DMS53 treated with DMSO at 0.1 percent for 48 hours (cell line): ENCODE data around the gene PLXDC2.
"Not testable (repeated sequence)": the region's sequence is repeated elsewhere in the genome, so short reads cannot be mapped to it uniquely, and the experiment has no call there.

Source experiments
- DNase-seq: peaks from one replicate; lab custom pipeline; 2025; ENCODE audit not compliant: unreplicated experiment; lab: John Stamatoyannopoulos, UW

PLXDC2 gene

DNA sequence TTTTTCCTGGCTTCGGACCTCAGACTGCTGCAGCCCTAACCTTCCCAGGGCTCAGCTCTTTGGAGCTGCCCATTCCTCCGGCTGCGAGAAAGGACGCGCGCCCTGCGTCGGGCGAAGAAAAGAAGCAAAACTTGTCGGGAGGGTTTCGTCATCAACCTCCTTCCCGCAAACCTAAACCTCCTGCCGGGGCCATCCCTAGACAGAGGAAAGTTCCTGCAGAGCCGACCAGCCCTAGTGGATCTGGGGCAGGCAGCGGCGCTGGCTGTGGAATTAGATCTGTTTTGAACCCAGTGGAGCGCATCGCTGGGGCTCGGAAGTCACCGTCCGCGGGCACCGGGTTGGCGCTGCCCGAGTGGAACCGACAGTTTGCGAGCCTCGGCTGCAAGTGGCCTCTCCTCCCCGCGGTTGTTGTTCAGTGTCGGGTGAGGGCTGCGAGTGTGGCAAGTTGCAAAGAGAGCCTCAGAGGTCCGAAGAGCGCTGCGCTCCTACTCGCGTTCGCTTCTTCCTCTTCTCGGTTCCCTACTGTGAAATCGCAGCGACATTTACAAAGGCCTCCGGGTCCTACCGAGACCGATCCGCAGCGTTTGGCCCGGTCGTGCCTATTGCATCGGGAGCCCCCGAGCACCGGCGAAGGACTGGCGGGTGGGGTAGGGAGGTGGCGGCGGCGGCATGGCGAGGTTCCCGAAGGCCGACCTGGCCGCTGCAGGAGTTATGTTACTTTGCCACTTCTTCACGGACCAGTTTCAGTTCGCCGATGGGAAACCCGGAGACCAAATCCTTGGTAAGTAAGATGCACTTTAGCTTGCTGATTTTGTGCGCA is at the start of gene PLXDC2:
PLXDC2 (plus strand) TSS at position 22 of the 820 bp plus-strand sequence.
- DNase-seq, result peak; percentile 51

DNA sequence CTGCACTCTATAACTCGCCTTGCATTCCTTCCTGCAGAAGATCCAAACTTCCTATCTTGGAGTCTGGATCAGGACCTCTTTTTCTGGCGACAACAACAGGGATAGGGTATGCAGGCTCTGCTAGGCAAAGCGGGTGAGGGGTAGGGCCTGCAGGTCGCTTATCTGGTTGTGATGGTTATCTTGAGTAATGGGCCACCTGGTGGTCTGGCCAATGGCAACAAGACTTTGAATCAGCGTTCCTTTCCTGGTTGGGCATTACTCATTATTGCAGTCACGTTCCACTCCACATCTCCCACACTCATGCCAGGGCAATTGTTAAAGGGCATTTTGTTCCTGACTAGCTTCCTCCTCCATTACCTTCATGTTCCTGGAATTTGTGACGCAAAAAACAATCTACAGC is 48.4 kb upstream of the PLXDC2 start:
- DNase-seq, result no peak

DNA sequence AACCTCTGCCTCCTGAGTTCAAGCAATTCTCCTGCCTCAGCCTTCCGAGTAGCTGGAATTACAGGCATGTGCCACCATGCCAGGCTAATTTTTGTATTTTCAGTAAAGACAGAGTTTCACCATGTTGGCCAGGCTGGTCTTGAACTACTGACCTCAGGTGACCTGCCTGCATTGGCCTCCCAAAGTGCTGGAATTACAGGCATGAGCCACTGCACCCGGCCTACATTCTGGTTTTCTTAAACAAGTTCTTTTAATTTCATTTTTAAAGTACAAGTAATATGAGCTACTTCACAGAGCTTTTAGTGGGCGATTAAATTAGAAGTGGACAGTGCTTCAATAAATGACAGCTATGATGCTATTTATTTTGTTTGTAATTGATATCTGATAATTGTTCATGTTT is 46.4 kb upstream of the PLXDC2 start:
- not testable (repeated sequence) for DNase-seq

DNA sequence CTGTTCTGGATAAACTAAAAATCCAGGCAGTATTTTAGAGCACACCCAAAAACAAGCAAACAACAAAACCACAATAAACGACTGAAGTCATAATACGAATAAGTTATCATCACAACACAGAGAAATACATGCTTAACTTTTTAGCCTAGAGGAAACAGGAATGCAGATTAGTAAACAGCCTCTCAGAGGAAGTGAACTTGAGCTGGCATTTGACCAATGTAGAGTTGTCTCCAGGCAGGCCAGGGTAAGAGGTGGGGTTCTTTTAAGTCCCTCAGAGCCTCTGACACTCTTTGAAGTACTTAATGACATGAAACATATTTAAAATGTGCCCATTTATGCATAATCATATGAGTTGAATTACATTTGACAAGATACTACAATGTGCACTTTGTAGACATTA is 43.3 kb upstream of the PLXDC2 start:
- no peak for DNase-seq

DNA sequence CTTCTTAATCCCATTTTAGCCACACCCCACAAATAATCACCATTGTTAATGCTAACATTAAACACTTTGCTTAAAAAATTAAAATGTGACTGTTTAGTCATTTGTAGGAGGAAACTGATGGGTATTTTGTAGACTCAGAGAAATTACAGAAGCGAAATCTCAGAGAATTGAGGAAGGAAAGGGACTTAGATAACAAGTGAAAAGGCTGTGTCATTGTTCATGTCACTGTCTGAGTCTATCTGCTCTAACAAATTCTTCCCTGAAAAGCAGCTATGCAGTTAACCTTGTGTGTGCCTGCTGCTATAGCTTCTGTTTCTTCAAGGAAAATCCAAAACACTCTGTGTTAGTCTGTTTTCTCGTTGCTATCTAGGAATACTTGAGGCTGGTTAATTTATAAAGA is 40.9 kb upstream of the PLXDC2 start:
- DNase-seq, result no peak

DNA sequence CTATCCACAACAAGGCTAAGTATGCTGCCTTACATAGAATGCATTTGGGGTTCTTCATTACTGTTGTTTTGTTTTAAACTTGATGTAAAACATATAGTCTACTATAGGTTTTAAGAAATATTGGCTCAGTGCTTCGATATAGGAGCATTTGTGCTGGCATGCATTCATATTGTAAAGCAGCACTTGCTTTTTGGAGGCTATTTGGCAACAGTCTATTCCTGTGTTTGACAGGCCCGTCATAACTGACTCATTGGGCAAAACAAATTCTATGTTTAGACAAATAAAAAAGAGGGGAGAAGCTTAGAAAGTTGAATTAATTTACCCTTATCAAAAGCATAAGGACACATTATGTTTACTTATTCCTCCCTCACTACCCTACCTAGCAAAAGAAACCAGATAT is 38.4 kb upstream of the PLXDC2 start:
- DNase-seq, result no peak

DNA sequence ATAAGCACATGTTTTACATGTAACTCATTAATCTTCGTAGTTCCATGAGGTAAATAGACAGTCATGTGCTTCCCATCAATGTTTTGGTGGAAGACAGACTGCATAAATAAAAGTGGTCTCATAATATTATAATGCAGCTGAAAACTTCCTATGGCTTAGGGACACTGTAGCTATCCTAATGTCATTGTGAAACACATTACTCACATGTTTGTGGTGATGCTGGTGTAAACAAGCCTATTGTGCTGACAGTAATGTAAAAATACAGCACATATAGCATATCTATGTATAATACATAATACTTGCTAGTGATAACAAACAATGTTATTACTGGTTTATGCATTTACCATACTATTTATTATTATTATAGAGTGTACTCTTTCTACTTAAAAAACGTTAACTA is 37.2 kb upstream of the PLXDC2 start:
- no peak for DNase-seq

DNA sequence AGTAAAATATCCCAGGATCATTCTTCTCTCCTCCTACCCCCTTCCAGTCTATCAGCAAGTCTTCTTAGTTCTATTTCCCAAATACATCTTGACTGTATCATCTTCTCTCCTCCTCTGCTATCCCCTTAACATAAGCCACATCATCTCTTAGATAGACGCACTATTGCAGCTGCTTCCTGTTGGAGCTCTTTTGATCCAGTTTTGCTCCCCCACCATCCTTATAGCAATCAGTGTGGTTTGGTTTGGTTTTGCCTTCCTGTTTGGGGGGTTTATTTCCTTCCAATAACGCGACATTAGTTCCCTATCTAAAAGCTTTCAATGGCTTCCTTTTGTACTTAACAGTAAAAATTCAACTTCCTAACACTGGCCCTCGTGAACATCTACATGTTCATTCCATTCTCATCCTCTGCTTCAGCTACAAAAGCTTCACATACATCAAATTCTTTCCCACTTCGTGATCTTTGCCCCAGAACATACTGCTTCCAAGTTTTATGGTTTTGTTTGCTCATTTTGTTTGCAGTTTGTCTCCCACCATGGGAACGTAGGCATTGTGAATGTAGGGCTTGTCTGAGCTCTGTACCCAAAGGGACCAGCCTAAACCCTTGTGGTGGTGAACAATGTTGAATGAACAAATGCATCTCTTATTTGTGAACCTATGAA is 33.7 kb upstream of the PLXDC2 start:
- no peak for DNase-seq

DNA sequence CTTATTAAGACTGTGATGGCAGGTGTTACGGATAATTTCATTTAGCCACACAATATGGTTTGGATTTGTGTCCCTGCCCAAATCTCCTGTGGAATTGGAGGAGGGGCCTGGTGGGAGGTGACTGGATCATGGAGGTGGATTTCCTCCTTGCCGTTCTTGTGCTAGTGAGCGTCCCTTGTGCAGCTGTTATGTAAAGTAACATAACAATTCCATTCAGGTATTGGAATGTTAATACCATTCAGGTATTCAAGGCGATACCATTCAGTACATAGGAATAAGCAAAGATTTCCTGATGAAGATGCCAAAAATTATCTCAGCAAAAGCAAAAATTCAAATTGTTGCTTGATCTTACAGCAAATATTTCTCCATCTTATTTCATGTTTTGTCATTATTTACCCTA is 32.5 kb upstream of the PLXDC2 start:
- DNase-seq, result no peak

DNA sequence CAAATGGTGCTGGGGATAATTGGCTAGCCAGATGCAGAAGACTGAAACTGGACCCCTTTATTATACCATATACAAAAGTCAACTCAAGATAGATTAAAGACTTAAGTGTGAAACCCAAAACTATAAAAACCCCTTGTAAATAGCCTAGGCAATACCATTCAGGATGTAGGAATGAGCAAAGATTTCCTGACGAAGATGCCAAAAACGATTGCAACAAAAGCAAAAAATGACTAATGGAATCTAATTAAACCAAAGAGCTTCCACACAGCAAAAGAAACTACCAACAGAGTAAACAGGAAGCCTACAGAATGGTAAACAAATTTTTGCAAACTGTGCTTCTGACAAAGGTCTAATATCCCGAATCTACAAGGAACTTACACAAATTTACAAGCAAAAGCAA is 30.9 kb upstream of the PLXDC2 start:
- DNase-seq, result no peak

DNA sequence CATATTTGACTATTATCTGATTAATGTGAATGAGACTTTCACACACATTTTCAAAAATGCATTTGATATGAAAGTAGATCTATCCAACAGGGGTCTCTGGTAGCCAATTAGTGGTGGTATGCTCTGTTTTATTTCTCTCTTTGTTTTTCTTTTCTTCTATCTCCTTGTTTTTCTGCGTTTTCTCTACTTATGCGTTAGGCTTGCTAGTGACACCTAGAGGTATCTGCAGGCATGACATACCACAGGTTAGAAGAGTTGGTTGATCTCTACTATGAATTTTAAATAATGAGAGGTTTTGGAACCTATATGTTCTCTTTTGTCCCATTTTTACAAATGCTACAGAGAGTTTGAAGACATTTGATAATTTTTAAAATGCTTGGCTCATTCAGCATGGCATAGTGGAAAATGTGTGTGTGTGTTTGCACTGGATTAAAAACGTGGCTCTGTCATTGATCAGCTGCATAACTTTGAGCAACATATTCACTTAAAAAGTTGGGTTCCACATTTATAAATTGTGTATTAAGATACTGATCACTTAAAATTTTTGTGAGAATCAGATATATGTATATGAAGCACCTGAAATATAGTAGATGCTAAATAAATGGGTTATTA is 28.1 kb upstream of the PLXDC2 start:
- DNase-seq, result peak; percentile 49

DNA sequence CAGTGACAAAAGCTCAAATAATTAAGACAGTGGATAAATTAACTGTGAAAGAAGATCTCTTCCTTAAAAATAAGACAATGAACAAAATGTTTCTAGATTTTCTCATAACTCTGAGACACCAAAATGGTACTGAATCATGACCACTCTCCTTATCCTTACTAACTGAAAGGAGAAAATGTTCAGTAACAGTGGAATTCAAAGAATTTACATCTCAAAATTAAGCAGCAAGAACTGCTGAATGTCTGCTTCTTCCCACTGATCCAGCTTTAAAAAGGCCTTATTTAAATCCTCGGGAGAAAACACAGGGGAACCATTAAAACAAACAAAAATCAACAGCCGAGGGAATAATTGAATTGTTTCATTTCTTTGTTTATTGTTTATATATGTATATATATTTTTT is 27.3 kb upstream of the PLXDC2 start:
- no peak for DNase-seq

DNA sequence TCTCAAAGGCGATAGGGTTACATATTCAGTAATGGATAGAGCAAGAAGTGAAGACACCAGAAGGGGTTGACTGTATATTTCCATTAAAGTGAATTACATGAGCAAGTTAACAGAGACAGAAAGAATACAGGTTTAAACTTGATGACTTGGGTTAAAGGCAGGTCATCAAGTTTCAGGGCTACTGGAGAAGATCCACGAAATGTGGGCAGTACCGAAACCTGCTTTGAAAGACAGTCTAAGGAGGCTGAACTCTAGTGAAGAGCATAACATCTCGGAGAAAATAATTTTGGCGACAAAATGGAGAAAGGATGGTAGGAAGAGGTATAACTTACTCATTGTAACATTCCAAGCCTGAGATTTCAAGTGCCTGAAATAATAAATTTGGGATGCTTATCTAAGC is 26.6 kb upstream of the PLXDC2 start:
- DNase-seq, result no peak

DNA sequence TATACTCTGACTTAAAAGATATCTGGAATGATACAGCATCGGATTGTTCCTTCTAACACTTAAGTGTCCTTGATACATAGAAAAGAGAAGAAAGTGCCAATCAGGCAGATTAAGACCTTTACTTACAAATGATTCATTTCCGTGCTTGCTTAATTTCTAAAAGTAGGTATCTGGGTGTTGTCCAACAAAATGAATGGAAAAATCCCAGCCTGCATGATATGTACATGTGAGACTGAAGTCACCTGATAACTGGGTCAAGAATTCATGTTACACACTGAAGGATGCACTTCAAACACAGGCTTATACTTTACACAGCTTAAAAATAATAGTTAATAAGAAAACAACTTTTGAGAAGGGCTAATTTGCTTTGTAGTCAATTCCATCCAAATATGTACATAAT is 25.2 kb upstream of the PLXDC2 start:
- no peak for DNase-seq

DNA sequence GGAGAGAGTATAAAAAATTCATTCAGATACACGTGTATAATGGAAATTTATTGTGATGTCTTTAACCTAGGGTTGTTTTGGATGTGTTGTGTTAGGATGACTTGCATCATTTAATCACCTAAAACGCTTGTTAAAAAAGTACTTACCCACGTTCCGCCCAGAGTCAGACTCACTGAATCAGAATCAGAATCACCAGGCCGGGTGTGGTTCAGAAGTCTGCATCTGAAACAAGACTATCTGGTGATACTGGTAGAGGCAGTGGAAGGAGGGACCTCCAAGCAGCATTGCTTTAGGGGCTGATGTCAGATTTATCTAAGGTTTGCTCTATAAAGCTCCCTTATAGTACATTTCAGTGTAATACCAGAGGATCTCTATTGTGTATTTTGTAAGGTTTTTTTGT is 20.5 kb upstream of the PLXDC2 start:
- DNase-seq, result no peak

DNA sequence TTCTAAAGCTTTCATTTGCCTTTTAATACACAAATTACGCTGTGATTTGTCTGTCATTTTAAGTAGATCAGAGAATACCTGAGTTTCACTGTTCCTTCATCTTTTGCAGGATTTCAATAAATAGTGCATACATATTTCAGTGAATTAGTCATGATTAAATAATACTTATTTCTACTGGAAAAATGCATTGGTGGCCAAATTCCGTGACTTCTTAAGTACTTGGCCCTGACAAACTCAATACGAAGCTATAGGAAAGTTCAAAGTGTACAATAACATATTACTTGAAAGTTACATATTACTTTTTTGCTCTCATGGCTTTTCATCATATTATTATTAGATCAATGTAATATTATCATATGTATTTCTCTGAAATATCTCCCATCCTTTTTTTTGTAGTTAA is 16.1 kb upstream of the PLXDC2 start:
- no peak for DNase-seq

DNA sequence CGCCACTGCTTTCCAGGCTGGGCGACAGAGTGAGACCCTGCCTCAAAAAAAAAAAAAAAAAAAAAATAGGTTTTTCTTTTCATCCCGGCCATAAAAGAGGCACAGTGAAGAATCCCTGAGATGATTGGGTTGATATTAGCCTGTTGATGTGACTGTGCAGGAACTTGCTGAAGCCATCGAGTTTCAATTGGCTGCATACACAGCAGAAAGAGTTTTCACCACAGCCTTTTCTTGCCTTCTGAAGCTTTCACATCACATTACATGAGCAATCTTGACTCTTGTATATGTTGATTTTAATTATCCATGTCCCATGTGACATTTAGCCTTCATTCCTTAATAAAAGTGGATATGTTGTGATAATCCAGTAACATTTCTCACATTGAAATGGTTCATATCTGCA is 14.9 kb upstream of the PLXDC2 start:
- DNase-seq, result no peak

DNA sequence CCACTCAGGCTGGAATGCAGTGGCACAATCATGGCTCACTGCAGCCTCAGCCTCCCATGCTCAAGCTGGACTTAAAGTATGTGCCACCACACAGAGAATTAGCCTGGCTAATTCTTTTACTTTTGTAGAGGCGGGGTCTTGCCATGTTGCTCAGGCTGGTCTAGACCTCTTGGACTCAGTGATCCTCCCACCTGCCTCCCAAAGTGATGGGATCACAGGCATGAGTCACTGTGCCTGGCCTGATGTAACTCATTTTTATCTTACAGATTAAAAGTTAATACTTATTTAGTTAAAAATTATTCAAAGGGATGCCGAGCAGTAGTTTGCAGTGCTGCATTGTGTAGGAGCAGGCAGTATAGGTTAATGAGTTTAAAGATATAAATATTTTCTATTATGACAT is 12.6 kb upstream of the PLXDC2 start:
- DNase-seq, result no peak

DNA sequence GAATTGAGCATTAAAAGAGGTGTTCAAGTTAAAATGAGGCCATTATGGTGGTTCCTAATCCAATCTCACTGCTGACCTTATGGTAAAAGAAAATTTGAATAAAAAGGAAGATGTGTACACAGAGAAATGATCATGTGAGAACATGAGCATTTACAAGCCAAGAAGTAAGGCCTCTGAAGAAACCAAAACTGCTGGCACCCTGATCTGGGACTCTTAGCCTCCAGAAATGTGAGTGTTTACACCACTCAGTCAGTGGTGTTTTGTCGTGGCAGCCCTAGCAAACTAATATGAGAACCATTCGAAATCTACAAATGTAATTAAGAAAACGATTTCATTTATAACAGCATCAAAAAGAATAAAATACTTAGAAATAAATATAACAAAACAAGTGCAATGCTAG is 6.8 kb upstream of the PLXDC2 start:
- no peak for DNase-seq

DNA sequence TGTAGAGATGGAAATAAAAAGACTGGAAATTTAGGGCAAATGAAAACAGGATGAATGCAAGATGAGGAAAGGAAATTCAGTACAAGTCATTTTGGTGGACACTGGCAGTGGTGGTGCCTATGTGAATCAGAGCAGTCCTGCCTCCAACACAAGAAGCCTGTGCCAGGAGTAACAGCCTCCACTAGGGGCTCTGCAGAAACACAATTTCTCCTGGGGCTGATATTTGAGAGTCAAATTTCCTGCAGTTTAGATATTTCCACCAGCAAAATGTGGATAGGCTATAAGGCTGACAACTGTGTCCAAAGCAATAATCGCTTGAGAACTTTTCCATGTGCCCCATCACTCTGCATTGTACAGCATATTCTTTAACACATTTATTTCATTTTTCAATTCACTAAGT is 4.7 kb upstream of the PLXDC2 start:
- DNase-seq, result peak; percentile 6

DNA sequence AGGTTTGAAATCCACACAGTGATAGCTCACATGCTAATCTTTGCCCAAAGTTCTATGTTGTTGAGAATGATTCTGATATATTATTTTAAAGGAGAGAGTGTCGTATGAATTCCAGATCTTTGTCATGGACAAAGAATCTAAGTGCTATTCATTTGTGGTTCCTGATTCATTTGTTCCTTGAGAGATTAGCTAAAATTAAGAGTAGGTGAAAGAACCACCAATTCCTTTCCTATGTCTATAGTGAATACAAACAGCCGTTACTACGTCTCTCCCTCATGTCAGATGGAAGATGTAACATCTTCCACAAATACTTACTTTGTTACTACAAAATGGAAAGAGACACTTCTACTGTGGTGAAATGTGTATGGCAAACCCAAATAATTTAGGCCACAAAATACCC is 3.3 kb upstream of the PLXDC2 start:
- DNase-seq, result no peak

DNA sequence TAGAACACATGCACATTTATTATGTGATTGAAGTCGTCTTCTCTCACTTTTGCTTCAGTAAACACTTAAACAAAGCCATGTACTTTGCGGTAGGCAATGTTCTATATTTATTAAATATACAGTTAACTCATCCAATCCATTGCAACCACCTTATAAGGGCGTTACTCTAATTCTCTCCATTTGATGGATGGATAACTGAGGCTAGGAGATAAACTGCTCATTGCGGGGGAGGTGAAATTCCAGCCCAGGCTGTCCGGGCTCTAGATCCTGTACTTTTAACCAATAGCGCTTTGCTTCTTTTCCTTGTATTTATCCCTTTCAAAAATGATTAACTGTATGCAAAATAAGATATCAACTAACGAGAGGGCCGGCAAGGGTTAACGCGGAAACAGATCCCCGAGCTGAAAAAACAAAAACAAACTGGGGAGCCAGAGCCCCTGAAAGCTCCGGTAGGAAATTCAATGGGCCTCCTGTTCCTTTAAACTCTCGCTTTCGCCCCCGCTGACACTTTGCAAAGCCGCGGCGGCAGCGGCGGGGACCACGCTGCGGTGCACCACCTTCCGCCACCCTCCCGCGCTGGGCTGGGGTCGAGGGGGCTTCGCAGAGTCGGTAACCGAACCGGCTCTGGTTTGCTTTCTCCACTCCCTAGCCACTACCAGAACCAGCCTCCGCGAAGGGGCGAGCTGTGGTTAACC is 1.0 kb upstream of the PLXDC2 start:
- no peak for DNase-seq
